Ascending aorta (tissue), 2 donors: Measurements from ENCODE around the gene BRD4. TPM values are rescaled to one million over a fixed set of nuclear protein-coding genes. Genes with fewer than 3 reads are reported as not detected.
A peak's percentile ranks its signal among the peaks of the same experiment; 100 is the strongest.

ENCODE experiments used
- DNase-seq, 2 donors: peaks; one replicate each; pipeline ENCODE4 v3.0.0-alpha.2; 2019; ENCODE audit warnings: low spot score in 2 of 2
- H3K27ac ChIP-seq, 2 donors: fragments of 200-600 bp; sonication (generic); one replicate each; pipeline ENCODE4 v1.5.1; 2016 to 2017; ENCODE audit warnings: mild to moderate bottlenecking in 1 of 2
- H3K27me3 ChIP-seq: fragments of 200-600 bp; sonication (generic); one replicate; pipeline ENCODE4 v1.5.1; 2017
- H3K36me3 ChIP-seq, 2 donors: fragments of 200-600 bp; sonication (generic); one replicate each; pipeline ENCODE4 v1.5.1; 2016
- H3K4me1 ChIP-seq, 2 donors: fragments of 200-600 bp; sonication (generic); one replicate each; pipeline ENCODE4 v1.5.1; 2016 to 2017; ENCODE audit warnings: mild to moderate bottlenecking in 1 of 2
- H3K4me3 ChIP-seq, 2 donors: fragments of 200-600 bp; sonication (generic); one replicate each; pipeline ENCODE4 v1.5.1; 2016 to 2017; ENCODE audit warnings: mild to moderate bottlenecking in 1 of 2
- H3K9me3 ChIP-seq, 2 donors: fragments of 200-600 bp; sonication (generic); one replicate each; pipeline ENCODE4 v1.5.1; 2016
- CTCF ChIP-seq, 3 experiments: fragments of 200-600 bp in 2 of 3; fragments of 450-650 bp in 1 of 3; sonication (generic) in 2 of 3; IDR thresholded peaks; one replicate each; pipeline ENCODE4 v1.5.1; 2016 to 2019; ENCODE audit warnings: antibody characterized with exemption in 3 of 3, mild to moderate bottlenecking in 1 of 3, moderate library complexity in 1 of 3
- intact Hi-C: fragments of 100-400 bp; cut with DNase I; formaldehyde crosslinking; loops from one replicate; pipeline ENCODE4 v1.15.1; 2023
- total RNA-seq: library from RNA; depleted of rRNA; stranded (reverse); fragments of >200 nt; gene quantifications from one replicate; pipeline ENCODE4 v1.1.0, GENCODE V29; 2016

BRD4 gene
- total RNA-seq, 1 donor from 2014 or later, result 55.3 TPM

GRCh38 chr19:15264933-15265206 lies 67.5 kb downstream of the BRD4 start:
- intact Hi-C loops, result loop anchor here (1.0 to 5.0 kb wide), 4 partner anchors 66 to 187 kb away; partner anchors contain the start of gene AKAP8
- H3K4me1 ChIP-seq, result peaks cover 19 to 42% of the 10 kb centered on the region in 2 donors

GRCh38 chr19:15264061-15264932 lies 68.0 kb downstream of the BRD4 start:
- peaks cover 19 to 40% of the 10 kb centered on the region in 2 donors for H3K4me1 ChIP-seq
- intact Hi-C loops, result loop anchor here (1.0 to 5.0 kb wide), 4 partner anchors 67 to 188 kb away; partner anchors contain the start of gene AKAP8

More at GRCh38 chr19:15264933-15265206, 67.5 kb downstream of the BRD4 start:
- H3K36me3 ChIP-seq, result peaks cover 47 to 80% of the 10 kb centered on the region in 2 donors
- no peak for TF ChIP-seq CTCF (IDR thresholded peaks at IDR 0.05)
- H3K27ac ChIP-seq, result peak overlapping the region; percentile 69 to 83
- no peak overlapping the region for H3K4me3 ChIP-seq
- no peak for DNase-seq
- no peaks in the 10 kb centered on the region for H3K9me3 ChIP-seq
- H3K27me3 ChIP-seq, result no peaks in the 10 kb centered on the region

GRCh38 chr19:15263361-15263985 lies 68.9 kb downstream of the BRD4 start:
- Histone ChIP-seq H3K36me3 (peaks cover 60 to 83% of the 10 kb centered on the region in 2 donors), H3K27me3 (no peaks in the 10 kb centered on the region), H3K9me3 (no peaks in the 10 kb centered on the region), H3K4me1 (peaks cover 19 to 37% of the 10 kb centered on the region in 2 donors), H3K27ac (peak overlapping the region; percentile 69 to 83), H3K4me3 (no peak overlapping the region)
- intact Hi-C loops, result loop anchor here (5.0 kb wide), 2 partner anchors 174 to 189 kb away; no protein-coding TSS in a partner anchor
- no peak for TF ChIP-seq CTCF (IDR thresholded peaks at IDR 0.05)
- DNase-seq, result no peak

More at GRCh38 chr19:15264061-15264932, 68.0 kb downstream of the BRD4 start:
- peaks cover 52 to 82% of the 10 kb centered on the region in 2 donors for H3K36me3 ChIP-seq
- H3K27me3 ChIP-seq, result no peaks in the 10 kb centered on the region
- peak in 1 of 2 donors; percentile 89 for DNase-seq
- TF ChIP-seq CTCF (IDR thresholded peaks at IDR 0.05), result peak; percentile 78 to 87 (median 78)
- H3K9me3 ChIP-seq, result no peaks in the 10 kb centered on the region
- H3K4me3 ChIP-seq, result no peak overlapping the region
- peak overlapping the region; percentile 69 to 83 for H3K27ac ChIP-seq

- Histone ChIP-seq H3K4me3 (no peak overlapping the region), H3K4me1 (peaks cover 19 to 34% of the 10 kb centered on the region in 2 donors), H3K36me3 (peaks cover 74 to 92% of the 10 kb centered on the region in 2 donors), H3K9me3 (no peaks in the 10 kb centered on the region), H3K27ac (no peak overlapping the region), H3K27me3 (no peaks in the 10 kb centered on the region)
- intact Hi-C loops, result loop anchor here (5.0 kb wide), 2 partner anchors 175 to 190 kb away; no protein-coding TSS in a partner anchor
- DNase-seq, result no peak
- TF ChIP-seq CTCF (IDR thresholded peaks at IDR 0.05), result no peak
These were observed 70.3 kb downstream of the BRD4 start for GRCh38 chr19:15262011-15262410.

GRCh38 chr19:15260939-15261338 lies 71.4 kb downstream of the BRD4 start:
- H3K36me3 ChIP-seq, result peaks cover 81 to 95% of the 10 kb centered on the region in 2 donors
- H3K4me3 ChIP-seq, result no peak overlapping the region
- no peaks in the 10 kb centered on the region for H3K27me3 ChIP-seq
- H3K9me3 ChIP-seq, result no peaks in the 10 kb centered on the region
- no peak for DNase-seq
- peak overlapping the region in 1 of 2 donors; percentile 42 for H3K27ac ChIP-seq
- H3K4me1 ChIP-seq, result peaks cover 14 to 24% of the 10 kb centered on the region in 2 donors
- intact Hi-C loops, result loop anchor here (5.0 kb wide), 2 partner anchors 176 to 191 kb away; no protein-coding TSS in a partner anchor
- TF ChIP-seq CTCF (IDR thresholded peaks at IDR 0.05), result peak in 2 of 3 experiments; percentile 9 to 32
